Measurements from ENCODE around the gene ABCC12.

Gene ABCC12

DNA sequence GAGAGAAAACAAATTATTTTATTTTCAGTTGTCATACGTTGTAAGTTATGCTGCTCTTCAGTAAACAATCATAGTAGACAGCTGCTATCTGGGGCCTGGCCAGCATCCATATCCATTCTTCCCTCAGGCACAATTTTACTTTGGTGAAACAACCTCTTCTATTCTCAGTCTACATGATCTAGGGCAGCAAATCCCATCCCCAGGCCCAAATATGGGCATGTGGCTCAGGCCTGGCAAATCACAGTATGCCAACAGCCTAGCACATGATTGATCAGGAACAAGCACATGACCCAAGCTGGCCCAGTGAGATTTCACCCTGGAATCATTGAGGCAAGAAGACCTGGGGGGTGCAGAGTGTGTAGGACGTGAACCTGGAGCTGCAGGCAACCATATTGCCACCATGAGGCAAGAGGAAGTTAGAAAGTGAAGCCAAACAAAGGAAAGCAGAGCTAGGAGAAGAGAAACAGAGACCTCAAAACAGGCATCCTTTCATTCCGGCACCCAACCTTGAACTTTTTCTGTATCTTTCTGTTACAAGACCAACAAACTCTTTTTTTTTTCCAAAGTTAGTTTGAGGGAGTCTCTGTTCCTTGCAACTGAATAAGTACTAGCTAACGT is 10.3 kb upstream of the ABCC12 start:
- no peak for DNase-seq

- DNase-seq = peak; percentile 73
Observed at GRCh38 chr16:48164907-48165715, 9.3 kb upstream of the ABCC12 start.

- DNase-seq = no peak
Observed at GRCh38 chr16:48162839-48163410, 7.1 kb upstream of the ABCC12 start.

DNA sequence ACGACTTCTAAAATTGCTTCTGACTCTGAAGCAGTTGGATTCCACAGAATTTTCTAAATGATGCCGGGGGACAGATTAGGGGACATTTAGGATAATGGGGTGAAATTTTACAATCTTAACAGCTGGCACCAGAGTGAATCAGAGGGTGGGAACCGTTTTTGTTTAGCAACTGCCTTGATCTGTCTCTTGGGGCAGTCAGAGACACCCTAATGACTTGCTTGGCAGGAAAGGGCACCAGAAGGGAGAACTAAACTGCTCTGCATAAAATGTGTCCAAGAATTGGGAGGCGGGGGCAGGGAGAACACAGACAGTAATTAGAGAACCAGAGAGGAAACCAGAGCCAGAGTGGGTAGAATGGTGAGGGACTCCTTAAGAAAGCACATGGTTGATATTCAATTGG is 6.1 kb upstream of the ABCC12 start:
- no peak for DNase-seq

DNA sequence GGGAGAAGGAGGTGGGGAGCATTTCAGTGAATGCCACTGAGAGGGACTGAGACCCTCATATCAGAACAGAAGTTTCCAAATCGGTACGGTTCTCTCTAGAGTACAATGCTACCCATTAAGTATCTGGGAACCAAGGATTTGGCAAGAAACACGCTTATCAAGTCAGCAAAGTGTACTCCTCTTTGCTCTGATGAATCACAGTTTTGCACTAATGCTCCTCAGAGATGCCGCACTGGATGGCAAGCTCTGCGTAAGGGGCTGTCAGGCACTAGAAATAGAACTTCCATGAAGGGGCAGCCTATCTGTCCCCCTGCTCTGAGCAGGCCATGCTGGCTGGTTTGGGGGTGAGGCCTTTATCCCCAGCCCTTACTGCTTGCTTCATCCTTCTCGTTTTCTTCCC is 4.8 kb upstream of the ABCC12 start:
- DNase-seq = no peak

DNA sequence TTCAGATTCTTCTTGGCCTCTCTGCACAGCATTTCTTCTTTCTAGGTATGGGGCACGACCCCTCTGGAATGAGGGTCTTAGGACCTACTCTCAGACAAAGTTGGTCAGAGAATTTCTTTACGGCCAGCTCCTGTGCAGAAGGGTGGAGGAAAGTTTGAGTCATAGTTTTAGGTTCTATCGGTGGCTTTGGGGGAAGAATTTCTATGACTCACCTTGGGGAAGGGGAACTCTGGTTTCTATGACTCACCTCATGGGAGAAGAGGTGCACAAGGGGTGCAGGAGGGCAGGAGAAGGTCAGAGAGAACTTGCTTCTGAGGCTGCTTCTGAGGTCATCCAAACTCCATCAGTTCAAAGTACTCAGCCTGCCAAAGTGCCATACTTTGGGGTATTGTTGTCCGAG is 2.5 kb upstream of the ABCC12 start:
- DNase-seq = no peak

- no peak for DNase-seq
Observed at GRCh38 chr16:48157794-48158193, 2.0 kb upstream of the ABCC12 start.

DNA sequence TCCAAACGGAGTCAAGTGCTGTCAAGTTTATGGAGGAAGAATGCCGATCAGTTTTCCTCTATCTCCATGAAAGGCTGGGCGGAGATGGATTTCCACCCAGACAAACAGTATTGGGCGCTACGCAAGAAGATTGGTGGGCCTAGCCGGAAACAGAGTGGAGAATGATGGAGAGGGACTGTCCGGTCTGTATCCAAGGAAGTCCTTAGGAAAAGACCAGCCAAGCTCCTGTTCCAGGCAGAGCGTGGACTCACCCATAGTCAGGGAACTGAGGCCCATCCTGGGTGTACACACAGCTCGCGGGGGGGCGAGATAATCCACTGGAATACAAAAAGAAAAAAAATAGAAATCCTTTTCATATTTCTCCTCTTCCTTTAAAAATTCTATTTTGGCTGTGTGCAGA is 1.5 kb upstream of the ABCC12 start:
- DNase-seq = no peak

DNA sequence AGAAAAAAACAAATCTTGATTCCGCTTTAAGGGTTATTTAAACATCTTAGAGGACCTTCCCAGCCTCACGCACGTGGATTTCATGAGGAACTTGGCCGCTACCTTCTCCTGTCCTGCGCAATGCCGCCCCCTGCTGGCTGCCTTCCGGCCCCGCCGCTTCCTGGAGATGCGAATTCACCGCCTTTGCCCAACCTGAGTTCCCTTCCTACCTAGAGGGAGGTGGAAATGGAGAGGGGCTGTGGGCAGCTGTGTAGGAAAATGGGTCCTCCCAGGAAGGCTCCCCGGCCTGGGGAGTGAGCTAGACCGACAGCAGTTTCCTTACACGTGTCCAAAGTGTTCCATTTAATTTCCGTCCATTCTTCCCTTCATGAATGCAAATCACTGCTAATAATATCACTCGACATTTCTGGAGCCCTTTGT is 1.0 kb upstream of the ABCC12 start:
- DNase-seq = peak; percentile 86

DNA sequence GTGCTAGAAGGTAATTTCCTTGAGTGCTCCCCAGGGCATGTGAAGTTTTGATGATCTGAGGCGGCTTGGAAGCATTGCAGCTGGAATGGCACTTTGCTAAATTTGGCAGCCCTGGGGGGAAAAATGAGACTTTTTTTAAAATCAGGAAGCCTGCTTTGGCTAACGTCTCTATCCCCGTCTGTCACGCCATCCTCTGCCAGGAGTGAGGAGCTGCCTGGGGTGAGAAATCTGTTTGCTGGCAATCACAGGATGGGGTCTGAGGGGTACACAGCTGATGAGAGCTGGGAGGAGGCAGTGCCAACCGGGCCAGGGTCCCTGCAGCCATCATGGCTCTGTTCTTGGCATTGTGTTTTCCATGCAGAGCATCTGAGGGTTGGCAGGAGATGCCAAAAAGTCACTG is 2.0 kb downstream of the ABCC12 start:
- DNase-seq = no peak

DNA sequence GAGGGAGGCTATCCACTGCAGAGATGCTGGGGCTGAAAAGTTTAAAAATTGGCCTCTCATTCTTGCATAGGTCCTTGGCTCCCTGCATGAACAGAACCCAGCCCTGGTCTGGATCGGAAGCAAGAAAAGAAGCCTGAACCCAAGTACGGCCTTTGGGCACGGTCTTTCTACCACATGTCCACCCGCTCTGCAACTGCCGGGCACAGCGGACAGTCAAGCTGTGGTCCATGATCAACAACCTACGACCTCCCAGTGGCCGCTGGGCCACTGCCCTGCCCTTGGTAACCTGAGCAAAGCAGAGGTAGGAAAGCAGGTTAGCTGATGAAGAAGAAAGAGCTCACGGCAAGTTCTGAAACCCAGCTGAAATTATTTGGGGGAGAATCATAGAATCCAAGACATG is 3.6 kb downstream of the ABCC12 start:
- no peak for DNase-seq

DNA sequence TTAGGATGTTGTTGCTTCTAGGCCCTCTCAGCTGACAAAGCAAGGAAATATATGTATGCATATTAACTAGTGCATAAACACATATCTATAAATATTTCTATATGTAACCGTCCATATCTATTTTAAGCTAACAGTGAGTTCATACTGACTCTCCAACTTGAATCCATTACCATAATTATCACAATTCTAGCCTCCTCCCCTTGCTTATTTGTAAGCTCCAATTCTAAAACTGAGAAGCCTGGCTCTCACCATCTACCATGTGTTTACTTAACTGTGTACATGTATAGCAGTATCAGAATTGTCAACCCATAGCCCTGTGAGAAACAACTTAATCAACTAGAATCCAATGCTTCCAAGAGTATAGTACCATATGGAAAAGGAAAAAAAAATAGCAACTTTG is 5.1 kb downstream of the ABCC12 start:
- no peak for DNase-seq

- DNase-seq = no peak
Observed at GRCh38 chr16:48146710-48147109, 9.1 kb downstream of the ABCC12 start.

GRCh38 chr16:48146131-48146530 is 9.7 kb downstream of the ABCC12 start:
- DNase-seq = no peak

DNA sequence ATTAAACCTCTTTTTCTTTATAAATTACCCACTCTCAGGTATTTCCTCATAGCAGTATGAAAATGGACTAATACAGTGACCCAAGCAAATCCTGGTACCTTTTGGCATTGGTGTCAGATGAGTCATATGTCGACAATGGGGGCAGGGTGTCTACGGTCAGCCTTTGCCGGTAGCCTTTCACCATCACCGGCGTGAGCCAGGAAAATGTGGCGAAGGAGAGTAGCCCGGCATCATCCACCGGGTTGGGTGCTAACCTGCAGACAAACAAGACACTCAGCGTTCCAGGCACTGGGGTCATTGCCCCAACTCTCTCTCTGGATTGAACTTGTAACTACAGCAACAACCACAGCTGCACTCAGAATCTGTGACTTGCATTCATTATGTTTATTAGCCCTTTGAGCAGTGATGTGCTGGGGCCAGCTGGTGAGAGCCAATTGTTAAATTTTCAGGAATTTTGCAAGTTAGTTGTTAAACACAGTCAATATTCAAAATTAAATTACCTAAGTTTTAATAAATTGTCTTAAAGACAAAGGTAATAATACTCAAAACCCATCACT is 11.9 kb downstream of the ABCC12 start:
- DNase-seq = no peak

DNA sequence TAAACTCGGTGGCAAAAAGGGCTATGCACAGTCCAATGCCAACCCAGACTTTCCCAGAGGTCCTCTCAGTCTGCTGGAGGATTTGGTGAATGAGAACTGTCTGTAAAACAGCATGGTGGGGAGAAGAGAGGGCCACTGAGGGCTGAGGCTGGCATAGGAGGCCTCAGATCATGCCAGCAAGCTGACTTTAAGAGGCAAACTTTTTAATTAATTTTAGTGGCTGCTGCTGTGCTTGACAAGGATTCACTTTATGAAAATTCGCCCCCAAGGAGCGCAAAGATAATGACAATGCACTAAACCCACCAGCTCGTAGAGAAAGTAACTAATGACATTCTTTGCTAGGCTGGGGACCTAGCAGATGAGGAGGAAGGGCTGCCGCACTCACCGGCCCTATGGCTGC is 15.0 kb downstream of the ABCC12 start:
- DNase-seq = no peak

- no peak for DNase-seq
Observed at GRCh38 chr16:48139517-48139916, 16.3 kb downstream of the ABCC12 start.

- no peak for DNase-seq
Observed at GRCh38 chr16:48138543-48138942, 17.2 kb downstream of the ABCC12 start.

DNA sequence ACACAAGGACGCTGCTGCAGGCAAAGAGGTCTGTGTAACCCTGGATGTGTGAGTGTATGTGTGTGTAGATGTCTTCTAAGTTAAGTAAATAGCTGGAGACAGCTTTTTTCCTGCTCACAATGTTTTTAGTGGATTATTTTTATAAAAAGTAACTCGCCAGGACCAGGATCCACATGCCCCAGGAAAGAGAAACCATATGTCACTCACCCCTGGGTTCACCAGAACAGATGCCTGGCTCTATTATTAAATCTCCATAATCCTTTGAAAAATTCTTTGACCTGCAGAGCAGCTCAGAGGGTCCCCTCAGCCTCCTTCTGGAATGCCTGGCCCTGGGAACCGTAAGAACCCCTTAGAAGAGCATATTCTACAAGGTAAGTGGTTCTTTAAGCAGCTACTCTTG is 18.0 kb downstream of the ABCC12 start:
- no peak for DNase-seq

DNA sequence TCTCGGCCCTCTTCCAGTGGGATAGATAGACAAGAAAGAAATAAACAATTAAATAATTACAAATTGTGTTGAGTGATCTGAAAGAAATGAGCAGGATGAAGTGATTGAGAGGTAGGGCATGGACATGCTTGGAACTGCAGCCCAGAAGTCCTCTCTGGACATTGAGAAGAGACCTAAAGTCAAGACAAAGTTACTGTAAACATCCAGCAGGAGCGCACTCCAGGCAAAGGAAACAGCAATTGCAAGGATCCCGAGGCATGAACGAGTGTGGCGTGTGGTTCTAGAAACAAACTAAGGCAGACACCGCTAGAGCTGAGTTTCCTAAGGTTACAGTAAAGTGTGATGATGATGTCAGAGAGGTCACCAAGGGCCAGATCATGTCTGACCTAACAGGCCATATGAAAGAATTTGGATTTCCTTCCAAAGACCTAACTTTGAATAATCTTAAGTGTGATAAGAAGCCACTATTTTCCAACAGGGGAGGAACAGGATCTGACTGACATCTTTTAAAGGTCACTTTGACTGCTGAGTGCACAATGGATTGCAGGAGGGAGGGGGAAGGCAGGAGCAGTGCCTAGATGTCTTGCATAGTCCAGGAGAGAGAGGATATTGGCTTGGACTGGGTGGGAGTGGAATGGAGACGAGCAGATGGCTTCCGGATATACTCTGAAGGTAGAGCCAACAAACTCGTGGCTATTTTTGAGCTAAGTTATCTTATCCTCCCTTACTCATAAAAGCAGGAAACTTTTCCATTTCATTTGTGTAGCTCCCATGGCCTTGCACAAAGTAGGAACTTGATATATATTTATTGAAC is 19.0 kb downstream of the ABCC12 start:
- no peak for DNase-seq

- DNase-seq = no peak
Observed at GRCh38 chr16:48133455-48134211, 22.2 kb downstream of the ABCC12 start.

DNA sequence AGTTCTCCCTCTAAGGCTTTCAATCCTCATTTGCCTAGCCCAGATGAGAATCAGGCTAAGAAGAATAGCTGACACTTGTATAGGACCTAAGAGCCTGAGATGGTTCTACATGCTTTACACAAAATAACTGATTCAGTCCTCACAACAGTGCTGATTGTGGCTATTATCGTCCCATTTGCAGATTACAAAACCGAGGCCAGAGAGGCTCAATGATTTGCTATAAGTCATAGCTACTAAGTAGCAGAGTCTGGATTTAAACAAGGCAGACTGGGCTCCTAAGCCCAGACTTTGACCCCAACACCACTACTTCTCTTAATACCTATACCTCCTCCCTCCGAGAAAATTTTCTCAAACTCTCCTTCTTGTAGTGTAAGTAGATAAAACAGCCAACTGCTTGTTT is 23.1 kb downstream of the ABCC12 start:
- no peak for DNase-seq

Data from CD4-positive, alpha-beta T cell treated with Interleukin-17A for 4 hours (primary cell).